HG02610 (cell line): Measurements from ENCODE around the gene ARPC2.
A peak's percentile ranks its signal among the peaks of the same experiment; 100 is the strongest.
"Not testable (repeated sequence)": the region's sequence is repeated elsewhere in the genome, so short reads cannot be mapped to it uniquely, and the experiment has no call there.

Source experiments
- ATAC-seq: cut with Tn5 transposase; IDR thresholded peaks from one replicate; pipeline ENCODE4 v1.9.1; 2021; ENCODE audit warnings: mild to moderate bottlenecking, moderate library complexity; ENCODE audit not compliant: unreplicated experiment

Gene ARPC2

GRCh38 chr2:218216674-218217359, at the start of gene ARPC2:
Gene ARPC2 (plus strand): TSS chr2:218217189. CDS start chr2:218217471, 282 bp downstream.
- ATAC-seq: peak; percentile 58

GRCh38 chr2:218168016-218168415, 49.0 kb upstream of the ARPC2 start:
- no peak for ATAC-seq

- peak; percentile 59 for ATAC-seq
Measured at GRCh38 chr2:218168635-218169462, 48.1 kb upstream of the ARPC2 start.

- ATAC-seq: no peak
Measured at GRCh38 chr2:218169757-218170546, 47.0 kb upstream of the ARPC2 start.

- not testable (repeated sequence) for ATAC-seq
Measured at GRCh38 chr2:218171744-218172143, 45.2 kb upstream of the ARPC2 start.

GRCh38 chr2:218172845-218173244, 44.1 kb upstream of the ARPC2 start:
- ATAC-seq: no peak

GRCh38 chr2:218179782-218180181, 37.2 kb upstream of the ARPC2 start:
- ATAC-seq: no peak

GRCh38 chr2:218180467-218181114, 36.4 kb upstream of the ARPC2 start:
- no peak for ATAC-seq

GRCh38 chr2:218184331-218184730, 32.7 kb upstream of the ARPC2 start:
- ATAC-seq: no peak

- ATAC-seq: no peak
Measured at GRCh38 chr2:218186355-218186766, 30.6 kb upstream of the ARPC2 start.

GRCh38 chr2:218186876-218187275, 30.1 kb upstream of the ARPC2 start:
- no peak for ATAC-seq

GRCh38 chr2:218187296-218188015, 29.5 kb upstream of the ARPC2 start:
- no peak for ATAC-seq

- no peak for ATAC-seq
Measured at GRCh38 chr2:218188528-218188927, 28.5 kb upstream of the ARPC2 start.

- no peak for ATAC-seq
Measured at GRCh38 chr2:218192902-218193430, 24.0 kb upstream of the ARPC2 start.

- ATAC-seq: no peak
Measured at GRCh38 chr2:218193701-218194100, 23.3 kb upstream of the ARPC2 start.

- no peak for ATAC-seq
Measured at GRCh38 chr2:218194880-218195279, 22.1 kb upstream of the ARPC2 start.

- ATAC-seq: no peak
Measured at GRCh38 chr2:218196974-218197373, 20.0 kb upstream of the ARPC2 start.

GRCh38 chr2:218202266-218202665, 14.7 kb upstream of the ARPC2 start:
- ATAC-seq: no peak

- no peak for ATAC-seq
Measured at GRCh38 chr2:218209078-218209477, 7.9 kb upstream of the ARPC2 start.

- no peak for ATAC-seq
Measured at GRCh38 chr2:218214116-218214515, 2.9 kb upstream of the ARPC2 start.
